ENCODE measurements around the gene SLC2A5. TPM values are rescaled to one million over a fixed set of nuclear protein-coding genes. Genes with fewer than 3 reads are reported as not detected.

The SLC2A5 gene
- total and polyA plus RNA-seq, 2 donors (not counting 3 experiments of a cell fraction or from before 2014, with no cell fraction given) = not detected

DNA sequence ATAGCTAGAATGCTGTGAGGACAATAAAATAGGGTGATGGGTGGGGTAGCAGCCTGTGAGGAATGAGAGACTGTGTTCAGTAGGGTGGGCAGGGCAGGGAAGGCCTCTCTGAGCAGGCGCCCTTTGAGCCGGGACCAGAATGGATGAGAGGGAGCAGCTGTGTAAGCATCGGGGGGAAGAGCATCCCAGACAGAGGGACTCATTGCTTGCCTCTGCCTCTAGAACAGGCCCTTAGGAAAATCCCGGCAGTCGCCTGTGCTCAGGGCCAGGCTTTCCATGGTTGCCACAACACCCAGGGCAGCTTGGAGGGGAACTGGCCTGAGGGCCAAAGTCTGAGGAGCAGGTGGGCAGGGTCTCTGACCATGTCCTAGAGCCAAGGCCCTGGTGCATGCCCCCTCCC, 44.0 kb downstream of the SLC2A5 start:
- Histone ChIP-seq H3K4me2 (ENCODE audit: insufficient read depth, low read length) (no peak overlapping the region), H3K79me2 (ENCODE audit: control insufficient read depth, insufficient read depth, low read length) (no peaks in the 10 kb centered on the region), H3K27me3 (ENCODE audit: control insufficient read depth in 2 of 2, insufficient read depth in 2 of 2, low read length in 2 of 2) (peaks cover 0 to 6% of the 10 kb centered on the region in 2 experiments), H3K4me3 (replicated peaks in 1 of 3; ENCODE audit: insufficient read depth in 1 of 3, low read depth in 1 of 3, low read length in 3 of 3) (no peak overlapping the region), H3K4me1 (ENCODE audit: control insufficient read depth, extremely low read depth, insufficient read depth, low read length) (no peaks in the 10 kb centered on the region), H3K27ac (ENCODE audit: insufficient read depth, low read depth, low read length) (no peak overlapping the region), H3K9me3 (replicated peaks; ENCODE audit: control insufficient read depth, insufficient read depth, low read length) (no peaks in the 10 kb centered on the region), H3K9ac (replicated peaks; ENCODE audit: extremely low read depth, insufficient read depth, low read length) (no peak overlapping the region), H3K36me3 (ENCODE audit: control insufficient read depth in 2 of 2, extremely low read depth in 1 of 2, insufficient read depth in 2 of 2, low read length in 2 of 2) (no peaks in the 10 kb centered on the region), H3K9me1 (replicated peaks; ENCODE audit: control insufficient read depth, extremely low read depth, insufficient read depth, low read length) (no peaks in the 10 kb centered on the region), H2AFZ (ENCODE audit: low read depth, low read length) (no peak overlapping the region), H4K20me1 (replicated peaks; ENCODE audit: control insufficient read depth, extremely low read depth, insufficient read depth, low read length) (no peaks in the 10 kb centered on the region)
- intact Hi-C loops (cut with micrococcal nuclease) (no loop called here), dilution Hi-C loops (cut with MboI; ENCODE audit: extremely low pct_ligation_motif_present, low sequenced_read_pairs) (no loop called here)
- FAIRE-seq (no peak), DNase-seq (ENCODE audit: low read depth, low spot score) (no peak)
- no TSS peak for BruUV-seq (replicated peaks)
- ChIA-PET CTCF (interaction anchor here (1.0 to 9.4 kb wide), 3 partner anchors 11 to 30 kb away, joined by 3 to 47 read pairs (median 4); no protein-coding TSS in a partner anchor), POLR2A (no interaction called here)
- no peak for TF ChIP-seq POLR2AphosphoS5 (IDR thresholded peaks at IDR 0.05; ENCODE audit: insufficient read depth, low read depth, low read length)
- no peak for TF ChIP-seq JUN (IDR thresholded peaks at IDR 0.05; ENCODE audit: borderline replicate concordance, insufficient read depth, insufficient read length, low read depth)

DNA sequence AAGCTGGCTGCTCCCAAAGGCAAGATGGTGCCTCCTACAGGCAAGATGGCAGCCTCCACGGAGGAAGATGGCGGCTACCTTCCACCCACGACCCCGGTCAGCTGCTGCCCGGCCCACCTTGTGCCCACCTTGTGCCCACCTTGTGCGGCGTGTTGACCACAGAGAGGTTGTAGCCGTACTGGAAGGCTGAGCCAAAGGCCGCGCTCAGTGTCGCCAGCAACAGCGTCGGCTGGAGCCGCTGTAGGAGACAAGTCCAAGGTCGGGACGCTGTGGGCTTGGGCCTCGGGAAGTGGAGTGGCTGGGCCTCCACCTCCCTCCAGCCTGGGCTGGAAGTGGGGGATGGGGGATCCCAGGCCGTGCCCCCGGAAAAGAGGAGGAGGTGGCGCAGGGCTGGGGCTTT, 44.6 kb downstream of the SLC2A5 start:
- H3K27me3 ChIP-seq (ENCODE audit: control insufficient read depth in 2 of 2, insufficient read depth in 2 of 2, low read length in 2 of 2) = peaks cover 0 to 6% of the 10 kb centered on the region in 2 experiments
- dilution Hi-C loops (cut with MboI; ENCODE audit: extremely low pct_ligation_motif_present, low sequenced_read_pairs) = no loop called here
- no peak for FAIRE-seq
- DNase-seq (ENCODE audit: low read depth, low spot score) = no peak
- ChIA-PET POLR2A (no interaction called here), CTCF (interaction anchor here (9.4 kb wide), 1 partner anchor 20 kb away, joined by 47 read pairs; no protein-coding TSS in a partner anchor)
- no peak overlapping the region for H3K9ac ChIP-seq (replicated peaks; ENCODE audit: extremely low read depth, insufficient read depth, low read length)
- H4K20me1 ChIP-seq (replicated peaks; ENCODE audit: control insufficient read depth, extremely low read depth, insufficient read depth, low read length) = no peaks in the 10 kb centered on the region
- no peak overlapping the region for H3K27ac ChIP-seq (ENCODE audit: insufficient read depth, low read depth, low read length)
- H3K4me3 ChIP-seq (replicated peaks in 1 of 3; ENCODE audit: insufficient read depth in 1 of 3, low read depth in 1 of 3, low read length in 3 of 3) = no peak overlapping the region
- TF ChIP-seq FOS (IDR thresholded peaks at IDR 0.05; ENCODE audit: borderline replicate concordance, insufficient read depth, low read length) = no peak
- TF ChIP-seq, protein P1, sequence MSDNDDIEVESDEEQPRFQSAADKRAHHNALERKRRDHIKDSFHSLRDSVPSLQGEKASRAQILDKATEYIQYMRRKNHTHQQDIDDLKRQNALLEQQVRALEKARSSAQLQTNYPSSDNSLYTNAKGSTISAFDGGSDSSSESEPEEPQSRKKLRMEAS (IDR thresholded peaks at IDR 0.05; ENCODE audit: insufficient read depth, insufficient read length) = no peak
- TF ChIP-seq POLR2AphosphoS5 (IDR thresholded peaks at IDR 0.05; ENCODE audit: insufficient read depth, low read depth, low read length) = no peak
- TF ChIP-seq JUN (IDR thresholded peaks at IDR 0.05; ENCODE audit: borderline replicate concordance, insufficient read depth, insufficient read length, low read depth) = no peak
- TF ChIP-seq EZH2 (IDR thresholded peaks at IDR 0.05; ENCODE audit: borderline replicate concordance, low read depth, low read length, severe bottlenecking) = no peak
- TF ChIP-seq POLR2A (IDR thresholded peaks at IDR 0.05; ENCODE audit: low read depth, low read length) = no peak
- no peak for TF ChIP-seq GATA2 (IDR thresholded peaks at IDR 0.05; ENCODE audit: insufficient read depth, insufficient read length, low read depth, low read length)
- TF ChIP-seq, protein P2, sequence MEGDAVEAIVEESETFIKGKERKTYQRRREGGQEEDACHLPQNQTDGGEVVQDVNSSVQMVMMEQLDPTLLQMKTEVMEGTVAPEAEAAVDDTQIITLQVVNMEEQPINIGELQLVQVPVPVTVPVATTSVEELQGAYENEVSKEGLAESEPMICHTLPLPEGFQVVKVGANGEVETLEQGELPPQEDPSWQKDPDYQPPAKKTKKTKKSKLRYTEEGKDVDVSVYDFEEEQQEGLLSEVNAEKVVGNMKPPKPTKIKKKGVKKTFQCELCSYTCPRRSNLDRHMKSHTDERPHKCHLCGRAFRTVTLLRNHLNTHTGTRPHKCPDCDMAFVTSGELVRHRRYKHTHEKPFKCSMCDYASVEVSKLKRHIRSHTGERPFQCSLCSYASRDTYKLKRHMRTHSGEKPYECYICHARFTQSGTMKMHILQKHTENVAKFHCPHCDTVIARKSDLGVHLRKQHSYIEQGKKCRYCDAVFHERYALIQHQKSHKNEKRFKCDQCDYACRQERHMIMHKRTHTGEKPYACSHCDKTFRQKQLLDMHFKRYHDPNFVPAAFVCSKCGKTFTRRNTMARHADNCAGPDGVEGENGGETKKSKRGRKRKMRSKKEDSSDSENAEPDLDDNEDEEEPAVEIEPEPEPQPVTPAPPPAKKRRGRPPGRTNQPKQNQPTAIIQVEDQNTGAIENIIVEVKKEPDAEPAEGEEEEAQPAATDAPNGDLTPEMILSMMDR (IDR thresholded peaks at IDR 0.05; ENCODE audit: extremely low read depth in 1 of 2, insufficient read depth in 1 of 2, low read depth in 1 of 2, low read length in 2 of 2) = no peak
- no peak for TF ChIP-seq MYC (IDR thresholded peaks at IDR 0.05; ENCODE audit: low read depth, low read length)
- H3K9me3 ChIP-seq (replicated peaks; ENCODE audit: control insufficient read depth, insufficient read depth, low read length) = no peaks in the 10 kb centered on the region
- intact Hi-C loops (cut with micrococcal nuclease) = no loop called here
- no peak overlapping the region for H2AFZ ChIP-seq (ENCODE audit: low read depth, low read length)
- no peaks in the 10 kb centered on the region for H3K4me1 ChIP-seq (ENCODE audit: control insufficient read depth, extremely low read depth, insufficient read depth, low read length)
- no peaks in the 10 kb centered on the region for H3K36me3 ChIP-seq (ENCODE audit: control insufficient read depth in 2 of 2, extremely low read depth in 1 of 2, insufficient read depth in 2 of 2, low read length in 2 of 2)
- H3K79me2 ChIP-seq (ENCODE audit: control insufficient read depth, insufficient read depth, low read length) = no peaks in the 10 kb centered on the region
- no TSS peak for BruUV-seq (replicated peaks)
- no peaks in the 10 kb centered on the region for H3K9me1 ChIP-seq (replicated peaks; ENCODE audit: control insufficient read depth, extremely low read depth, insufficient read depth, low read length)
- H3K4me2 ChIP-seq (ENCODE audit: insufficient read depth, low read length) = no peak overlapping the region

Measured in endothelial cell of umbilical vein (primary cell).